Measurements from ENCODE around the gene HS6ST2. TPM values are rescaled to one million over a fixed set of nuclear protein-coding genes. Genes with fewer than 3 reads are reported as not detected.

Gene HS6ST2
- total RNA-seq: not detected

- Histone ChIP-seq H3K9me3 (no peaks in the 10 kb centered on the region), H3K36me3 (no peaks in the 10 kb centered on the region), H3K27ac (no peak within 1 kb of the TSS), H3K27me3 (no peaks in the 10 kb centered on the region), H3K4me3 (peak within 1 kb of the TSS; percentile 32 to 65), H3K4me1 (no peaks in the 10 kb centered on the region)
- no peak for DNase-seq (ENCODE audit: low spot score in 2 of 2)
- intact Hi-C loops (cut with DNase I): no loop called here
- TF ChIP-seq CTCF (IDR thresholded peaks at IDR 0.05): no peak
Measured at GRCh38 chrX:132958091-132958703, at the start of gene HS6ST2. TSS of gene HS6ST2 (minus strand) at chrX:132958629.

- Histone ChIP-seq H3K27me3 (no peaks in the 10 kb centered on the region), H3K4me3 (no peak overlapping the region), H3K4me1 (no peaks in the 10 kb centered on the region), H3K27ac (no peak overlapping the region), H3K9me3 (no peaks in the 10 kb centered on the region), H3K36me3 (no peaks in the 10 kb centered on the region)
- no peak for DNase-seq (ENCODE audit: low spot score in 2 of 2)
- TF ChIP-seq CTCF (IDR thresholded peaks at IDR 0.05): no peak
- intact Hi-C loops (cut with DNase I): no loop called here
Measured at GRCh38 chrX:133007458-133007857, 49.0 kb upstream of the HS6ST2 start.

- no peaks in the 10 kb centered on the region for H3K36me3 ChIP-seq
- no peak for TF ChIP-seq CTCF (IDR thresholded peaks at IDR 0.05)
- no peaks in the 10 kb centered on the region for H3K27me3 ChIP-seq
- DNase-seq (ENCODE audit: low spot score in 2 of 2): no peak
- no peak overlapping the region for H3K27ac ChIP-seq
- intact Hi-C loops (cut with DNase I): no loop called here
- no peaks in the 10 kb centered on the region for H3K4me1 ChIP-seq
- no peak overlapping the region for H3K4me3 ChIP-seq
- no peaks in the 10 kb centered on the region for H3K9me3 ChIP-seq
Measured at GRCh38 chrX:133005616-133006015, 47.2 kb upstream of the HS6ST2 start.

- intact Hi-C loops (cut with DNase I): no loop called here
Measured at GRCh38 chrX:133005042-133005441, 46.6 kb upstream of the HS6ST2 start.

GRCh38 chrX:132999209-132999608 lies 40.8 kb upstream of the HS6ST2 start:
- DNase-seq (ENCODE audit: low spot score in 2 of 2): no peak
- no peak overlapping the region for H3K4me3 ChIP-seq
- H3K27me3 ChIP-seq: no peaks in the 10 kb centered on the region
- intact Hi-C loops (cut with DNase I): no loop called here
- no peak overlapping the region for H3K27ac ChIP-seq
- no peaks in the 10 kb centered on the region for H3K4me1 ChIP-seq
- H3K9me3 ChIP-seq: no peaks in the 10 kb centered on the region
- no peak for TF ChIP-seq CTCF (IDR thresholded peaks at IDR 0.05)
- no peaks in the 10 kb centered on the region for H3K36me3 ChIP-seq

More at GRCh38 chrX:133005042-133005441, 46.6 kb upstream of the HS6ST2 start:
- Histone ChIP-seq H3K27ac (no peak overlapping the region), H3K9me3 (no peaks in the 10 kb centered on the region), H3K36me3 (no peaks in the 10 kb centered on the region), H3K4me3 (no peak overlapping the region), H3K4me1 (no peaks in the 10 kb centered on the region), H3K27me3 (no peaks in the 10 kb centered on the region)
- no peak for DNase-seq (ENCODE audit: low spot score in 2 of 2)
- peak; percentile 18 to 60 (median 39) for TF ChIP-seq CTCF (IDR thresholded peaks at IDR 0.05)

- TF ChIP-seq CTCF (IDR thresholded peaks at IDR 0.05): no peak
Measured at GRCh38 chrX:132990835-132991234, 32.4 kb upstream of the HS6ST2 start.

More at GRCh38 chrX:132990835-132991234, 32.4 kb upstream of the HS6ST2 start:
- Histone ChIP-seq H3K4me3 (no peak overlapping the region), H3K9me3 (no peaks in the 10 kb centered on the region), H3K36me3 (no peaks in the 10 kb centered on the region), H3K27me3 (no peaks in the 10 kb centered on the region), H3K27ac (no peak overlapping the region), H3K4me1 (no peaks in the 10 kb centered on the region)
- DNase-seq (ENCODE audit: low spot score in 2 of 2): no peak
- intact Hi-C loops (cut with DNase I): no loop called here

Measured in ascending aorta (tissue), 2 donors.